GM10248 (cell line): ENCODE data around the gene ZFYVE27.

Experiments used
- CTCF ChIA-PET: fragments of 300-600 bp; sonication (Branson Sonifier 250); formaldehyde crosslinking; extraction: SDS; loops from one replicate; lab custom pipeline; 2021; ENCODE audit warnings: antibody characterized with exemption; lab: Yijun Ruan, JAX
- POLR2A ChIA-PET: fragments of 350-650 bp; sonication (Branson Sonifier 250); formaldehyde crosslinking; extraction: SDS; loops from one replicate; lab custom pipeline; 2020; ENCODE audit warnings: antibody characterized with exemption; lab: Yijun Ruan, JAX
- DNase-seq: peaks from one replicate; pipeline ENCODE4 v3.0.0; 2012; ENCODE audit errors: extremely low spot score
- CTCF ChIP-seq: IDR thresholded peaks from 2 replicates; pipeline ENCODE4 v1.5.1; 2012; ENCODE audit warnings: mild to moderate bottlenecking, low read depth; ENCODE audit errors: extremely low read depth, missing control alignments, control extremely low read depth

The ZFYVE27 gene

GRCh38 chr10:97701438-97702069 is 35.4 kb upstream of the ZFYVE27 start:
- DNase-seq = peak; percentile 82
- ChIA-PET CTCF (interaction anchor here (0.8 to 15.3 kb wide), 27 partner anchors 12 to 340 kb away, joined by 3 to 552 read pairs (median 4); partner anchors contain the start of genes AVPI1, MARVELD1 and ZFYVE27), POLR2A (interaction anchor here (1.0 kb wide), 1 partner anchor 14 kb away, joined by 3 read pairs; the partner anchor contains the start of gene AVPI1)
- TF ChIP-seq CTCF = peak; percentile 89

- ChIA-PET CTCF (interaction anchor here (0.8 to 15.3 kb wide), 6 partner anchors 14 to 338 kb away, joined by 3 to 552 read pairs (median 28); partner anchors contain the start of genes AVPI1, MARVELD1 and ZFYVE27), POLR2A (no interaction called here)
- no peak for DNase-seq
- TF ChIP-seq CTCF = no peak
Observed at GRCh38 chr10:97703398-97704067, 33.4 kb upstream of the ZFYVE27 start.

- CTCF ChIA-PET = interaction anchor here (0.8 to 15.3 kb wide), 3 partner anchors 19 to 337 kb away, joined by 3 to 552 read pairs (median 28); partner anchors contain the start of genes MARVELD1 and ZFYVE27
- TF ChIP-seq CTCF = no peak
- DNase-seq = no peak
- POLR2A ChIA-PET = interaction anchor here (0.6 kb wide), 1 partner anchor 8 kb away, joined by 6 read pairs; no protein-coding TSS in a partner anchor
Observed at GRCh38 chr10:97704341-97704740, 32.6 kb upstream of the ZFYVE27 start.

GRCh38 chr10:97705006-97705670 is 31.8 kb upstream of the ZFYVE27 start:
- no peak for TF ChIP-seq CTCF
- POLR2A ChIA-PET = no interaction called here
- CTCF ChIA-PET = interaction anchor here (1.0 to 15.3 kb wide), 4 partner anchors 15 to 40 kb away, joined by 3 to 552 read pairs (median 3); partner anchors contain the start of genes MARVELD1 and ZFYVE27
- no peak for DNase-seq

GRCh38 chr10:97707134-97707861 is 29.6 kb upstream of the ZFYVE27 start:
- TF ChIP-seq CTCF = no peak
- POLR2A ChIA-PET = interaction anchor here (0.5 kb wide), 1 partner anchor 18 kb away, joined by 3 read pairs; no protein-coding TSS in a partner anchor

More at GRCh38 chr10:97707134-97707861, 29.6 kb upstream of the ZFYVE27 start:
- no peak for DNase-seq
- CTCF ChIA-PET = interaction anchor here (0.9 to 15.3 kb wide), 5 partner anchors 10 to 30 kb away, joined by 3 to 552 read pairs (median 21); partner anchors contain the start of genes AVPI1, MARVELD1 and ZFYVE27
